Hepatocyte (in vitro differentiated cells): ENCODE data around the gene EMSY. TPM values are rescaled to one million over a fixed set of nuclear protein-coding genes. Genes with fewer than 3 reads are reported as not detected.
A peak's percentile ranks its signal among the peaks of the same experiment; 100 is the strongest.

Experiments used
- DNase-seq: peaks from one replicate; pipeline ENCODE4 v3.0.0-alpha.2; 2016; ENCODE audit warnings: low spot score
- H2AFZ ChIP-seq: fragments of 200-600 bp; sonication (generic); 2 replicates; pipeline ENCODE4 v1.6.0; 2016; ENCODE audit warnings: antibody characterized with exemption, mild to moderate bottlenecking
- H3K27ac ChIP-seq: fragments of 200-600 bp; sonication (generic); 2 replicates; pipeline ENCODE4 v1.5.1; 2016; ENCODE audit warnings: mild to moderate bottlenecking
- H3K27me3 ChIP-seq: fragments of 200-600 bp; sonication (generic); 2 replicates; pipeline ENCODE4 v1.6.1; 2016
- H3K36me3 ChIP-seq: fragments of 200-600 bp; sonication (generic); replicated peaks from 2 replicates; pipeline ENCODE4 v1.5.1; 2016; ENCODE audit warnings: low read depth; ENCODE audit not compliant: insufficient read depth
- H3K4me1 ChIP-seq: fragments of 200-600 bp; sonication (generic); 2 replicates; pipeline ENCODE4 v1.5.1; 2016; ENCODE audit warnings: mild to moderate bottlenecking, moderate library complexity; ENCODE audit not compliant: insufficient read depth
- H3K4me2 ChIP-seq: fragments of 200-600 bp; sonication (generic); 2 replicates; pipeline ENCODE4 v1.6.0; 2016
- H3K4me3 ChIP-seq: fragments of 200-600 bp; sonication (generic); 2 replicates; pipeline ENCODE4 v1.5.1; 2016; ENCODE audit warnings: mild to moderate bottlenecking
- H3K79me2 ChIP-seq: fragments of 200-600 bp; sonication (generic); 2 replicates; pipeline ENCODE4 v1.6.0; 2017; ENCODE audit warnings: mild to moderate bottlenecking
- H3K9me2 ChIP-seq: fragments of 200-600 bp; sonication (generic); replicated peaks from 2 replicates; pipeline ENCODE4 v1.6.0; 2017; ENCODE audit warnings: mild to moderate bottlenecking; ENCODE audit not compliant: insufficient read depth
- H3K9me3 ChIP-seq: fragments of 200-600 bp; sonication (generic); 2 replicates; pipeline ENCODE4 v1.5.1; 2016; ENCODE audit warnings: low read depth, mild to moderate bottlenecking
- H4K20me1 ChIP-seq: fragments of 200-600 bp; sonication (generic); 2 replicates; pipeline ENCODE4 v1.6.0; 2016; ENCODE audit warnings: mild to moderate bottlenecking; ENCODE audit not compliant: insufficient read depth, poor library complexity, severe bottlenecking
- EZH2 ChIP-seq: fragments of 200-600 bp; sonication (generic); IDR thresholded peaks from 2 replicates; pipeline ENCODE4 v1.6.1; 2016; ENCODE audit warnings: antibody characterized with exemption, mild to moderate bottlenecking, borderline replicate concordance
- EZH2phosphoT487 ChIP-seq: fragments of 200-600 bp; sonication (generic); IDR thresholded peaks from one replicate; pipeline ENCODE4 v1.6.1; 2018; ENCODE audit warnings: antibody characterized with exemption, mild to moderate bottlenecking, low read depth, moderate library complexity; ENCODE audit not compliant: unreplicated experiment, severe bottlenecking
- WGBS: methylation state at CpG from one replicate; pipeline ENCODE4 v1.1.6; 2016; ENCODE audit warnings: low lambda C conversion rate; ENCODE audit errors: missing lambda C conversion rate; 5-methylcytosine and 5-hydroxymethylcytosine counted together
- polyA plus RNA-seq: library from polyadenylated mRNA; unstranded; fragments of >200 nt; fragmentation: Nextera tagmentation; extraction: Ambion mirVana; gene quantifications from 2 replicates; pipeline ENCODE4 v1.2.1, GENCODE V29; 2016
- total RNA-seq: library from RNA; depleted of rRNA; stranded (reverse); fragments of >200 nt; gene quantifications from 2 replicates; pipeline ENCODE4 v1.2.3, GENCODE V29; 2014
- TF ChIP-seq, protein P1 (sequence below): fragments of 200-600 bp; sonication (generic); IDR thresholded peaks from 2 replicates; pipeline ENCODE4 v1.5.1; 2016; ENCODE audit warnings: antibody characterized with exemption, mild to moderate bottlenecking; ENCODE audit not compliant: poor library complexity

The EMSY gene
- total and polyA plus RNA-seq, 2 experiments from 2014 or later: 8.2 to 19.4 TPM

DNA sequence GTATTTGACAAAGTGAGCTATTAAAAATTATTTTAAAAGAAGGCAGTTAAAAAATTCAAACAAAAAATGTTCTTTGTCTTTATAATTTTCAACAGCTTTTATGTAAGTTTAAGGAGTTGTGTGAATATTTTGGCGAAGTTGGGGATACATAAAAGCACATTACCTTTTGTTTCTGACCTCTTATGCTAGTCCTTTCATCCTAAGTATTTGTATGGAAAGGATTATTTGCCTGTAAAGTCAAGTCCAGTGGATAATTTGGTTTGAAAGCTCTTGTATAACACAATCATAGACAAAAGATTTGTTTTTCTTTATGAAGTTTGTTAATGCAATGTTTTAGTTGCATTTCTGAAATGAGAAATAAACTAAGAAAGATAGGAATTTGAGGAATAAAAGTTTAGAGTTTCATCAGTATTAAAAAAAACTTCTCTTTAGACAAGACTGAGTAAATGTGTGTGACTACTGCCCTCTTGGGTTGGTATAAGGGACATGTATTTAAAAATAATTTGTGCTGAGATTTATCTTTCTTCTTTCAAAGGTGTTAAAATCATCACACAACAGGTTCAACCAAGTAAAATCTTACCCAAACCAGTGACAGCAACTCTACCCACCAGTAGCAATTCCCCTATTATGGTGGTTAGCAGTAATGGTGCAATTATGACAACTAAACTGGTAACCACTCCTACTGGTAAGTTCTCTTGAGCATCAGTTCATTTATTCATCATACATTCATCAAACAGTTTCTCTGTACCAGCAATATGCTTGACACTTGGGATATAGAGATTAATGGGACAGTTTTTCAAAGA, 68.2 kb downstream of the EMSY start:
- Histone ChIP-seq H3K36me3 (no peaks in the 10 kb centered on the region), H3K27ac (no peak overlapping the region), H3K4me1 (no peaks in the 10 kb centered on the region), H3K27me3 (no peaks in the 10 kb centered on the region), H3K9me2 (no peaks in the 10 kb centered on the region), H3K79me2 (no peaks in the 10 kb centered on the region), H3K4me3 (no peak overlapping the region), H2AFZ (no peak overlapping the region), H3K4me2 (no peak overlapping the region), H4K20me1 (no peaks in the 10 kb centered on the region), H3K9me3 (no peaks in the 10 kb centered on the region)
- TF ChIP-seq EZH2: no peak
- TF ChIP-seq, protein P1, sequence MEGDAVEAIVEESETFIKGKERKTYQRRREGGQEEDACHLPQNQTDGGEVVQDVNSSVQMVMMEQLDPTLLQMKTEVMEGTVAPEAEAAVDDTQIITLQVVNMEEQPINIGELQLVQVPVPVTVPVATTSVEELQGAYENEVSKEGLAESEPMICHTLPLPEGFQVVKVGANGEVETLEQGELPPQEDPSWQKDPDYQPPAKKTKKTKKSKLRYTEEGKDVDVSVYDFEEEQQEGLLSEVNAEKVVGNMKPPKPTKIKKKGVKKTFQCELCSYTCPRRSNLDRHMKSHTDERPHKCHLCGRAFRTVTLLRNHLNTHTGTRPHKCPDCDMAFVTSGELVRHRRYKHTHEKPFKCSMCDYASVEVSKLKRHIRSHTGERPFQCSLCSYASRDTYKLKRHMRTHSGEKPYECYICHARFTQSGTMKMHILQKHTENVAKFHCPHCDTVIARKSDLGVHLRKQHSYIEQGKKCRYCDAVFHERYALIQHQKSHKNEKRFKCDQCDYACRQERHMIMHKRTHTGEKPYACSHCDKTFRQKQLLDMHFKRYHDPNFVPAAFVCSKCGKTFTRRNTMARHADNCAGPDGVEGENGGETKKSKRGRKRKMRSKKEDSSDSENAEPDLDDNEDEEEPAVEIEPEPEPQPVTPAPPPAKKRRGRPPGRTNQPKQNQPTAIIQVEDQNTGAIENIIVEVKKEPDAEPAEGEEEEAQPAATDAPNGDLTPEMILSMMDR: peak; percentile 60
- 41% methylated on average over 1 of the region's 1 CpG for WGBS
- DNase-seq: peak; percentile 26

DNA sequence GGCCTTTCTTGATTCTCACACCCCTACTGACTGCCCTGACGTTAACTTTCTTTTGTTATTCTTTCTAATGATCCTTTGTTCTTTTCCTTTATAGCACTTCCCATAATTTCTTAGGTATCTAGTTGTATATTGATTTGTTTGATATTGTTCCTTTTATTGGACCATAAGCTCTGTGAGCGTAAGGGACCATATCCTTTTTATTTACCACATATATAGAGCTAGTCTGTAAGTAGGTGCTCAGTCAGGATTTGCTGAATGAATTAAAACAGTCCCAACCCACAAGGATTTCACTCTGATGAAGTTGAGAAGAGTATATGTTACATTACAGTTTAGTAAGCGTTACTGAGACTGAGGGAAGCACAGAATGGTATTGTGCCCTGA, 68.8 kb downstream of the EMSY start:
- Histone ChIP-seq H3K4me3 (no peak overlapping the region), H3K36me3 (no peaks in the 10 kb centered on the region), H3K27ac (no peak overlapping the region), H3K27me3 (no peaks in the 10 kb centered on the region), H4K20me1 (no peaks in the 10 kb centered on the region), H3K4me1 (no peaks in the 10 kb centered on the region), H3K4me2 (no peak overlapping the region), H2AFZ (no peak overlapping the region), H3K9me3 (no peaks in the 10 kb centered on the region), H3K9me2 (no peaks in the 10 kb centered on the region), H3K79me2 (no peaks in the 10 kb centered on the region)
- TF ChIP-seq EZH2: no peak
- TF ChIP-seq EZH2phosphoT487: no peak
- TF ChIP-seq, protein P1: no peak
- DNase-seq: no peak
- 93% methylated on average over 3 of the region's 3 CpGs for WGBS

DNA sequence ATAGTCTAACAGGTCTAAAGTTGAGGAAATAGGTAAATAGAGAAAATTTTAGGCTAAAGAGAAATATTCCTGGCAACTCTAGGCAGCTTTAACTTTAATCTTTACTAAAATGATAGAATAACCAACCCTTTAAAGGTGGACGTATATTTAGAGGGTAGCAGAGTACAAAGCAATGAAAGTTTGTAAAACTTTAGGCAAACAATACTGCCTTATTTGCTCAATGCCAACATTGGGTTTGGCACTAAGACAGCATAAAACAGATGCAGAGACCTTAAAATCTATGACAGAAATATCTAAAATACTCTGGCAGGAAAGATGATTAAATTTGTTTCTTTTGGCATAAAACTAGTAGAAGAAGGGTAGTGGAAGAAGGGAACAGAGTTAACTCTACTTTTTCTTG, 70.7 kb downstream of the EMSY start:
- Histone ChIP-seq H3K79me2 (no peaks in the 10 kb centered on the region), H3K4me1 (no peaks in the 10 kb centered on the region), H3K9me2 (no peaks in the 10 kb centered on the region), H3K4me3 (no peak overlapping the region), H4K20me1 (no peaks in the 10 kb centered on the region), H3K36me3 (no peaks in the 10 kb centered on the region), H3K27me3 (no peaks in the 10 kb centered on the region), H2AFZ (no peak overlapping the region), H3K4me2 (no peak overlapping the region), H3K27ac (no peak overlapping the region), H3K9me3 (no peaks in the 10 kb centered on the region)
- WGBS: 79% methylated on average over 1 of the region's 1 CpG
- TF ChIP-seq EZH2 (no peak), EZH2phosphoT487 (no peak)
- TF ChIP-seq, protein P1: no peak
- DNase-seq: no peak
